Measurements from ENCODE around the gene COL4A4. TPM values are rescaled to one million over a fixed set of nuclear protein-coding genes. Genes with fewer than 3 reads are reported as not detected.

Gene COL4A4
- total RNA-seq, 3 donors from 2014 or later (not counting 1 experiment from before 2014, with no cell fraction given), result 0.31 to 2.3 (median 0.88) TPM

GRCh38 chr2:227052879-227053278, 111.1 kb downstream of the COL4A4 start:
- 59% methylated on average over 5 of the region's 6 CpGs for WGBS (ENCODE audit: insufficient coverage)
- DNase-seq (no peak), ATAC-seq (no peak)
- Mint-ChIP-seq H3K27me3 (ENCODE audit: low read depth in 2 of 2) (no peaks in the 10 kb centered on the region), H3K4me3 (no peak overlapping the region), H3K9me3 (no peaks in the 10 kb centered on the region), H3K36me3 (no peaks in the 10 kb centered on the region), H3K4me1 (no peaks in the 10 kb centered on the region), H3K27ac (no peak overlapping the region)
- no peak for TF ChIP-seq CTCF (IDR thresholded peaks at IDR 0.05)
- H3K9me3 ChIP-seq (ENCODE audit: control insufficient read depth, insufficient read depth, low read length), result no peaks in the 10 kb centered on the region
- H3K4me3 ChIP-seq (ENCODE audit: low read length), result no peak overlapping the region
- no peak overlapping the region for H3K27ac ChIP-seq (ENCODE audit: low read length)
- H3K36me3 ChIP-seq (ENCODE audit: control insufficient read depth, insufficient read depth, low read length), result no peaks in the 10 kb centered on the region
- intact Hi-C loops (cut with micrococcal nuclease), result no loop called here
- no peaks in the 10 kb centered on the region for H3K4me1 ChIP-seq (ENCODE audit: control insufficient read depth, insufficient read depth, low read length)
- no peaks in the 10 kb centered on the region for H3K27me3 ChIP-seq (ENCODE audit: control insufficient read depth, insufficient read depth, low read length)

GRCh38 chr2:227043981-227044380, 120.0 kb downstream of the COL4A4 start:
- Histone ChIP-seq H3K36me3 (ENCODE audit: control insufficient read depth, insufficient read depth, low read length) (no peaks in the 10 kb centered on the region), H3K9me3 (ENCODE audit: control insufficient read depth, insufficient read depth, low read length) (no peaks in the 10 kb centered on the region), H3K27me3 (ENCODE audit: control insufficient read depth, insufficient read depth, low read length) (peaks cover 15% of the 10 kb centered on the region), H3K27ac (ENCODE audit: low read length) (no peak overlapping the region), H3K4me3 (ENCODE audit: low read length) (no peak overlapping the region), H3K4me1 (ENCODE audit: control insufficient read depth, insufficient read depth, low read length) (no peaks in the 10 kb centered on the region)
- H3K27me3 Mint-ChIP-seq (ENCODE audit: low read depth in 2 of 2), result peaks cover 18 to 39% of the 10 kb centered on the region in 2 donors
- no peaks in the 10 kb centered on the region for H3K36me3 Mint-ChIP-seq
- TF ChIP-seq CTCF (IDR thresholded peaks at IDR 0.05), result no peak
- ATAC-seq (no peak), DNase-seq (no peak)
- peaks cover 0 to 2% of the 10 kb centered on the region in 2 donors for H3K9me3 Mint-ChIP-seq
- H3K4me3 Mint-ChIP-seq, result no peak overlapping the region
- intact Hi-C loops (cut with micrococcal nuclease), result no loop called here
- WGBS (ENCODE audit: insufficient coverage), result 90% methylated on average over 2 of the region's 3 CpGs
- no peak overlapping the region for H3K27ac Mint-ChIP-seq
- H3K4me1 Mint-ChIP-seq, result no peaks in the 10 kb centered on the region

- Mint-ChIP-seq H3K9me3 (peaks cover 0 to 2% of the 10 kb centered on the region in 2 donors), H3K27ac (no peak overlapping the region), H3K4me1 (no peaks in the 10 kb centered on the region), H3K4me3 (no peak overlapping the region), H3K27me3 (ENCODE audit: low read depth in 2 of 2) (peaks cover 41 to 68% of the 10 kb centered on the region in 2 donors), H3K36me3 (no peaks in the 10 kb centered on the region)
- H3K4me1 ChIP-seq (ENCODE audit: control insufficient read depth, insufficient read depth, low read length), result no peaks in the 10 kb centered on the region
- no peak overlapping the region for H3K4me3 ChIP-seq (ENCODE audit: low read length)
- no peak for ATAC-seq
- no peaks in the 10 kb centered on the region for H3K9me3 ChIP-seq (ENCODE audit: control insufficient read depth, insufficient read depth, low read length)
- no peaks in the 10 kb centered on the region for H3K36me3 ChIP-seq (ENCODE audit: control insufficient read depth, insufficient read depth, low read length)
- no peak for DNase-seq
- H3K27ac ChIP-seq (ENCODE audit: low read length), result no peak overlapping the region
- no CpG with 5 or more reads among the region's 1 CpG for WGBS (ENCODE audit: insufficient coverage)
- intact Hi-C loops (cut with micrococcal nuclease), result no loop called here
- peaks cover 38% of the 10 kb centered on the region for H3K27me3 ChIP-seq (ENCODE audit: control insufficient read depth, insufficient read depth, low read length)
- TF ChIP-seq CTCF (IDR thresholded peaks at IDR 0.05), result no peak
Measured at GRCh38 chr2:227038550-227039189, 125.3 kb downstream of the COL4A4 start.

GRCh38 chr2:227036527-227036926, 127.5 kb downstream of the COL4A4 start:
- Mint-ChIP-seq H3K27me3 (ENCODE audit: low read depth in 2 of 2) (peaks cover 48 to 76% of the 10 kb centered on the region in 2 donors), H3K4me1 (peaks cover 5 to 11% of the 10 kb centered on the region in 2 donors), H3K27ac (no peak overlapping the region), H3K36me3 (no peaks in the 10 kb centered on the region), H3K9me3 (peaks cover 0 to 2% of the 10 kb centered on the region in 2 donors), H3K4me3 (no peak overlapping the region)
- intact Hi-C loops (cut with micrococcal nuclease), result no loop called here
- 83% methylated on average over 3 of the region's 3 CpGs for WGBS (ENCODE audit: insufficient coverage)
- H3K27me3 ChIP-seq (ENCODE audit: control insufficient read depth, insufficient read depth, low read length), result peaks cover 53% of the 10 kb centered on the region
- H3K27ac ChIP-seq (ENCODE audit: low read length), result no peak overlapping the region
- no peaks in the 10 kb centered on the region for H3K36me3 ChIP-seq (ENCODE audit: control insufficient read depth, insufficient read depth, low read length)
- DNase-seq (no peak), ATAC-seq (no peak)
- no peaks in the 10 kb centered on the region for H3K9me3 ChIP-seq (ENCODE audit: control insufficient read depth, insufficient read depth, low read length)
- peaks cover 8% of the 10 kb centered on the region for H3K4me1 ChIP-seq (ENCODE audit: control insufficient read depth, insufficient read depth, low read length)
- no peak overlapping the region for H3K4me3 ChIP-seq (ENCODE audit: low read length)
- TF ChIP-seq CTCF (IDR thresholded peaks at IDR 0.05), result no peak
